Stimulated activated naive CD8-positive, alpha-beta T cell treated with anti-CD3 and anti-CD28 coated beads, Interleukin-15, Interleukin-2, amounts not matched to agents 100 ng/mL and 50 ng/mL, for 24 hours (primary cell): ENCODE measurements around the gene EXOSC2.
A peak's percentile ranks its signal among the peaks of the same experiment; 100 is the strongest.

Source experiments
- H3K27ac Mint-ChIP-seq: one replicate; pipeline ENCODE4 v1.8.0; 2021; ENCODE audit warnings: mild to moderate bottlenecking, mixed read lengths
- H3K27me3 Mint-ChIP-seq: one replicate; pipeline ENCODE4 v1.8.0; 2021; ENCODE audit warnings: mixed read lengths
- H3K36me3 Mint-ChIP-seq: one replicate; pipeline ENCODE4 v1.8.0; 2021; ENCODE audit warnings: low read depth, mixed read lengths
- H3K4me1 Mint-ChIP-seq: one replicate; pipeline ENCODE4 v1.8.0; 2021; ENCODE audit warnings: low read depth, mixed read lengths
- H3K4me3 Mint-ChIP-seq: one replicate; pipeline ENCODE4 v1.8.0; 2021; ENCODE audit warnings: mild to moderate bottlenecking, mixed read lengths
- H3K9me3 Mint-ChIP-seq: one replicate; pipeline ENCODE4 v1.8.0; 2021; ENCODE audit warnings: mixed read lengths

EXOSC2 gene

GRCh38 chr9:130693426-130694191, at the start of gene EXOSC2:
TSS of gene EXOSC2 (plus strand) at chr9:130693780. CDS start at chr9:130693792, 12 bp downstream.
- H3K9me3 Mint-ChIP-seq: no peaks in the 10 kb centered on the region
- H3K27ac Mint-ChIP-seq: peak within 1 kb of the TSS; percentile 98
- H3K27me3 Mint-ChIP-seq: no peaks in the 10 kb centered on the region
- H3K4me3 Mint-ChIP-seq: peak within 1 kb of the TSS; percentile 97
- H3K4me1 Mint-ChIP-seq: peaks cover 49% of the 10 kb centered on the region
- H3K36me3 Mint-ChIP-seq: peaks cover 42% of the 10 kb centered on the region

GRCh38 chr9:130651221-130651620, 42.4 kb upstream of the EXOSC2 start:
- H3K4me1 Mint-ChIP-seq: no peaks in the 10 kb centered on the region
- peaks cover 3% of the 10 kb centered on the region for H3K9me3 Mint-ChIP-seq
- peaks cover 17% of the 10 kb centered on the region for H3K27me3 Mint-ChIP-seq
- H3K36me3 Mint-ChIP-seq: no peaks in the 10 kb centered on the region
- H3K27ac Mint-ChIP-seq: no peak overlapping the region
- no peak overlapping the region for H3K4me3 Mint-ChIP-seq

- no peaks in the 10 kb centered on the region for H3K4me1 Mint-ChIP-seq
- no peak overlapping the region for H3K4me3 Mint-ChIP-seq
- H3K36me3 Mint-ChIP-seq: no peaks in the 10 kb centered on the region
- peaks cover 21% of the 10 kb centered on the region for H3K27me3 Mint-ChIP-seq
- no peak overlapping the region for H3K27ac Mint-ChIP-seq
- H3K9me3 Mint-ChIP-seq: no peaks in the 10 kb centered on the region
Measured at GRCh38 chr9:130651752-130652151, 41.8 kb upstream of the EXOSC2 start.

GRCh38 chr9:130654879-130655278, 38.7 kb upstream of the EXOSC2 start:
- H3K27ac Mint-ChIP-seq: no peak overlapping the region
- H3K9me3 Mint-ChIP-seq: no peaks in the 10 kb centered on the region
- H3K27me3 Mint-ChIP-seq: peaks cover 39% of the 10 kb centered on the region
- H3K4me3 Mint-ChIP-seq: no peak overlapping the region
- no peaks in the 10 kb centered on the region for H3K36me3 Mint-ChIP-seq
- no peaks in the 10 kb centered on the region for H3K4me1 Mint-ChIP-seq

GRCh38 chr9:130658893-130659698, 34.5 kb upstream of the EXOSC2 start:
- Mint-ChIP-seq H3K4me3 (no peak overlapping the region), H3K36me3 (no peaks in the 10 kb centered on the region), H3K27me3 (peaks cover 55% of the 10 kb centered on the region), H3K27ac (no peak overlapping the region), H3K9me3 (no peaks in the 10 kb centered on the region), H3K4me1 (peaks cover 12% of the 10 kb centered on the region)

- Mint-ChIP-seq H3K9me3 (no peaks in the 10 kb centered on the region), H3K4me3 (peak overlapping the region; percentile 48), H3K36me3 (no peaks in the 10 kb centered on the region), H3K27ac (no peak overlapping the region), H3K27me3 (peaks cover 57% of the 10 kb centered on the region), H3K4me1 (peaks cover 12% of the 10 kb centered on the region)
Measured at GRCh38 chr9:130659699-130660248, 33.8 kb upstream of the EXOSC2 start.

GRCh38 chr9:130660326-130660682, 33.3 kb upstream of the EXOSC2 start:
- Mint-ChIP-seq H3K27ac (no peak overlapping the region), H3K4me1 (peaks cover 16% of the 10 kb centered on the region), H3K27me3 (peaks cover 61% of the 10 kb centered on the region), H3K4me3 (no peak overlapping the region), H3K9me3 (no peaks in the 10 kb centered on the region), H3K36me3 (no peaks in the 10 kb centered on the region)

- Mint-ChIP-seq H3K27me3 (peaks cover 60% of the 10 kb centered on the region), H3K4me1 (peaks cover 19% of the 10 kb centered on the region), H3K4me3 (no peak overlapping the region), H3K9me3 (no peaks in the 10 kb centered on the region), H3K27ac (no peak overlapping the region), H3K36me3 (no peaks in the 10 kb centered on the region)
Measured at GRCh38 chr9:130660683-130661450, 32.7 kb upstream of the EXOSC2 start.

GRCh38 chr9:130661451-130662098, 32.0 kb upstream of the EXOSC2 start:
- Mint-ChIP-seq H3K9me3 (no peaks in the 10 kb centered on the region), H3K27ac (peak overlapping the region; percentile 36), H3K4me3 (no peak overlapping the region), H3K27me3 (peaks cover 61% of the 10 kb centered on the region), H3K4me1 (peaks cover 23% of the 10 kb centered on the region), H3K36me3 (no peaks in the 10 kb centered on the region)

- H3K4me1 Mint-ChIP-seq: peaks cover 23% of the 10 kb centered on the region
- H3K27ac Mint-ChIP-seq: peak overlapping the region; percentile 36
- no peaks in the 10 kb centered on the region for H3K9me3 Mint-ChIP-seq
- no peaks in the 10 kb centered on the region for H3K36me3 Mint-ChIP-seq
- peak overlapping the region; percentile 41 for H3K4me3 Mint-ChIP-seq
- peaks cover 61% of the 10 kb centered on the region for H3K27me3 Mint-ChIP-seq
Measured at GRCh38 chr9:130662099-130662969, 31.2 kb upstream of the EXOSC2 start.

GRCh38 chr9:130662970-130663257, 30.7 kb upstream of the EXOSC2 start:
- Mint-ChIP-seq H3K27me3 (peaks cover 63% of the 10 kb centered on the region), H3K36me3 (no peaks in the 10 kb centered on the region), H3K4me1 (peaks cover 23% of the 10 kb centered on the region), H3K9me3 (no peaks in the 10 kb centered on the region), H3K4me3 (peak overlapping the region; percentile 41), H3K27ac (no peak overlapping the region)

GRCh38 chr9:130663258-130663976, 30.2 kb upstream of the EXOSC2 start:
- Mint-ChIP-seq H3K9me3 (no peaks in the 10 kb centered on the region), H3K4me3 (peak overlapping the region; percentile 41), H3K27me3 (peaks cover 63% of the 10 kb centered on the region), H3K36me3 (no peaks in the 10 kb centered on the region), H3K4me1 (peaks cover 23% of the 10 kb centered on the region), H3K27ac (no peak overlapping the region)

- Mint-ChIP-seq H3K36me3 (no peaks in the 10 kb centered on the region), H3K4me1 (peaks cover 23% of the 10 kb centered on the region), H3K27me3 (peaks cover 60% of the 10 kb centered on the region), H3K27ac (no peak overlapping the region), H3K9me3 (no peaks in the 10 kb centered on the region), H3K4me3 (no peak overlapping the region)
Measured at GRCh38 chr9:130663977-130664250, 29.7 kb upstream of the EXOSC2 start.
